HepG2 (cell line): Measurements from ENCODE around the gene VWA7. TPM values are rescaled to one million over a fixed set of nuclear protein-coding genes. Genes with fewer than 3 reads are reported as not detected.
A peak's percentile ranks its signal among the peaks of the same experiment; 100 is the strongest.

Experiments
- CEBPG ChIP-seq: IDR thresholded peaks from 2 replicates; pipeline ENCODE4 v1.6.1; 2016
- HDAC2 ChIP-seq: sonication (generic); formaldehyde crosslinking; IDR thresholded peaks from 2 replicates; pipeline ENCODE4 v1.4.0; 2020; ENCODE audit warnings: missing genetic modification reagents
- JUN ChIP-seq: sonication (generic); formaldehyde crosslinking; IDR thresholded peaks from 2 replicates; pipeline ENCODE4 v1.4.0; 2020; ENCODE audit warnings: mild to moderate bottlenecking, missing genetic modification reagents
- KMT2B ChIP-seq: IDR thresholded peaks from 2 replicates; pipeline ENCODE4 v1.6.1; 2016; ENCODE audit warnings: missing genetic modification reagents, missing compliant biosample characterization
- NONO ChIP-seq, 2 experiments: fragments of 450-650 bp in 1 of 2; sonication (generic) in 1 of 2; formaldehyde crosslinking in 1 of 2; IDR thresholded peaks in 1 of 2; conservative IDR thresholded peaks in 1 of 2; 2 replicates each; pipeline versions ENCODE4 v1.6.1 to v1.8.0; 2017 to 2022; ENCODE audit warnings: mild to moderate bottlenecking in 1 of 2, missing genetic modification reagents in 1 of 2, moderate library complexity in 1 of 2
- PLRG1 ChIP-seq: fragments of 450-650 bp; conservative IDR thresholded peaks from 2 replicates; pipeline ENCODE4 v1.6.1; 2016
- POLR2A ChIP-seq, 2 experiments: IDR thresholded peaks; 2 replicates each; pipeline ENCODE4 v1.6.1; 2011; ENCODE audit warnings: low read depth in 2 of 2, low read length in 2 of 2, mild to moderate bottlenecking in 1 of 2, moderate library complexity in 1 of 2; ENCODE audit not compliant: insufficient read depth in 1 of 2
- RBM22 ChIP-seq: fragments of 200-400 bp; formaldehyde crosslinking; optimal IDR thresholded peaks from 2 replicates; pipeline ENCODE3; 2017; ENCODE audit warnings: mild to moderate bottlenecking, low read length, moderate library complexity
- TGIF2 ChIP-seq: IDR thresholded peaks from 2 replicates; pipeline ENCODE4 v1.6.1; 2016; ENCODE audit warnings: control low read depth, missing compliant biosample characterization
- ZEB1 ChIP-seq: IDR thresholded peaks from 2 replicates; pipeline ENCODE4 v1.6.1; 2012; ENCODE audit warnings: mild to moderate bottlenecking, low read depth, inconsistent platforms; ENCODE audit not compliant: insufficient replicate concordance
- ZNF17 ChIP-seq: sonication (generic); formaldehyde crosslinking; IDR thresholded peaks from 2 replicates; pipeline ENCODE4 v1.5.0; 2020; ENCODE audit warnings: mild to moderate bottlenecking, missing genetic modification reagents
- ZNF781 ChIP-seq: sonication (generic); formaldehyde crosslinking; IDR thresholded peaks from 2 replicates; pipeline ENCODE4 v1.5.1; 2020; ENCODE audit warnings: borderline replicate concordance, mild to moderate bottlenecking, missing genetic modification reagents; ENCODE audit errors: not compliant biosample characterization
- polyA plus RNA-seq, 8 experiments: library from polyadenylated mRNA; depleted of rRNA in 3 of 8; stranded (reverse) in 7 of 8; unstranded in 1 of 8; fragments of >200 nt; fragmentation: Illumina TruSeq in 4 of 8; extraction: Trizol in 4 of 8; gene quantifications; 2 replicates each; pipeline versions ENCODE4 v1.2.1 to v1.2.3, GENCODE V29; 2011 to 2016; ENCODE audit warnings: low read depth in 4 of 8, missing spikeins in 1 of 8, mixed read lengths in 1 of 8; ENCODE audit not compliant: insufficient read depth in 1 of 8
- total RNA-seq, 5 experiments: library from RNA; depleted of rRNA; stranded (reverse); fragments of >200 nt; fragmentation: Illumina TruSeq; extraction: Trizol; gene quantifications; 2 replicates each; pipeline ENCODE4 v1.2.3, GENCODE V29; 2016; ENCODE audit warnings: low read depth in 1 of 5
- TF ChIP-seq, protein P1 (sequence below): IDR thresholded peaks from 2 replicates; pipeline ENCODE4 v1.4.0; 2020; ENCODE audit warnings: mild to moderate bottlenecking, missing genetic modification reagents
- TF ChIP-seq, protein P2 (sequence below), 2 experiments: fragments of 450-650 bp in 1 of 2; sonication (generic) in 1 of 2; formaldehyde crosslinking; IDR thresholded peaks; 2 replicates each; pipeline versions ENCODE4 v1.5.0 to v1.8.0; 2020 to 2022; ENCODE audit warnings: mild to moderate bottlenecking in 1 of 2, missing genetic modification reagents in 1 of 2
- TF ChIP-seq, protein P3 (sequence below): sonication (generic); formaldehyde crosslinking; IDR thresholded peaks from 2 replicates; pipeline ENCODE4 v1.5.0; 2020; ENCODE audit warnings: mild to moderate bottlenecking, missing genetic modification reagents, borderline replicate concordance
- TF ChIP-seq, protein P4 (sequence below): sonication (generic); formaldehyde crosslinking; IDR thresholded peaks from 2 replicates; pipeline ENCODE4 v1.5.0; 2020; ENCODE audit warnings: missing genetic modification reagents
- TF ChIP-seq, protein P5 (sequence below): sonication (generic); formaldehyde crosslinking; IDR thresholded peaks from 2 replicates; pipeline ENCODE4 v1.4.0; 2020; ENCODE audit warnings: missing genetic modification reagents

The VWA7 gene
- total and polyA plus RNA-seq, 2 of the 13 experiments (the other 11 are each of a cell fraction or from before 2014, with no cell fraction given), result 0.86 to 3.3 TPM

DNA sequence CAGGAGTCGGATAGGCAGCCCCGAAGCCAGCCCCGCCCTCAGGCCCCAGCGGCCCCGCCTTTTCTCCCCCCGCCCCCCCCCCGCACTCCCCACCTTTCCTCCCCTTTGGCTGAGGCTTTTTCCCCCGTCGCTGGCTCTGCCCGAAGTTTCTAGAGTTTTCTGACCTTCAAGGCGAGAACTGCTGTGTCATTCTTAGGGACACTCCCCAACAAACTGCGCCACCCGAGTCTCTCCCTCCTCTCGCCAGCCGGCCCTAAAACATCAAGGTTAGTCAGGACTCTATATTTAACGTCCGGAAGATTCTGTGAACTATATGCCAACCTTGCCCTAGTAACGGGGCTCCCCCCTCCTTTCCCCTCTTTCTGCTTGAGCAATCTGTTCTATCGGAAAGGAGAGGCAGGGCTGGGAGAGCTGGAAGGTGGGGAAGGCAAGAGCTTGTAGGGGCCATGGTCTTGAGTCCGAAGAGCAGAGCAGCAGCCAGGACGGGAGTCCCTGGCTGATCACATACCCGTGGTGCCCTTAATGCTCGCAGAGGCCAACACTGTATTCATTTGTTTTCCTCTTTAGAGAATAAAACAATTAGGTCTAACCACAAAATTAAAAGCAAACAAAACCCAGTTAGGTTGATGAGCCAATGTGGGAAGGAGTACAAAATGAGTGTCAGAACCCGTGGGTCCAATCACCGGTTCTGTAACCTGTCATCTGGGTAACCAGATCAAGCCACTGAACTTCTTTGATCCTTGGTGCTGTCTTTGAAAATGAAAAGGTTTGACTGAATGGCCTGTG is 45.1 kb upstream of the VWA7 start (continued):
- TF ChIP-seq POLR2A (IDR thresholded peaks at IDR 0.05; ENCODE audit: insufficient read depth in 1 of 2, low read depth in 2 of 2, low read length in 2 of 2) (peak in 1 of 2 experiments; percentile 33; a peak in 2 of 4 replicates), ZEB1 (no peak), KMT2B (CRISPR knock-in tag) (peak; percentile 10; the same call in 1 of the 2 replicates), ZNF781 (CRISPR knock-in tag) (peak; percentile 26), RBM22 (no peak), HDAC2 (CRISPR knock-in tag) (peak; percentile 11; the same call in 1 of the 2 replicates), TGIF2 (CRISPR knock-in tag) (peak; percentile 35; the same call in 1 of the 2 replicates), CEBPG (CRISPR knock-in tag) (peak; percentile 54), ZNF17 (CRISPR knock-in tag) (no peak), JUN (peak; percentile 43; the same call in 1 of the 2 replicates), PLRG1 (no peak), NONO (IDR thresholded peaks at IDR 0.05) (no peak), NONO (CRISPR knock-in tag; conservative IDR thresholded peaks at IDR 0.05) (peak; percentile 51; the same call in 1 of the 2 replicates)
- TF ChIP-seq, protein P1, sequence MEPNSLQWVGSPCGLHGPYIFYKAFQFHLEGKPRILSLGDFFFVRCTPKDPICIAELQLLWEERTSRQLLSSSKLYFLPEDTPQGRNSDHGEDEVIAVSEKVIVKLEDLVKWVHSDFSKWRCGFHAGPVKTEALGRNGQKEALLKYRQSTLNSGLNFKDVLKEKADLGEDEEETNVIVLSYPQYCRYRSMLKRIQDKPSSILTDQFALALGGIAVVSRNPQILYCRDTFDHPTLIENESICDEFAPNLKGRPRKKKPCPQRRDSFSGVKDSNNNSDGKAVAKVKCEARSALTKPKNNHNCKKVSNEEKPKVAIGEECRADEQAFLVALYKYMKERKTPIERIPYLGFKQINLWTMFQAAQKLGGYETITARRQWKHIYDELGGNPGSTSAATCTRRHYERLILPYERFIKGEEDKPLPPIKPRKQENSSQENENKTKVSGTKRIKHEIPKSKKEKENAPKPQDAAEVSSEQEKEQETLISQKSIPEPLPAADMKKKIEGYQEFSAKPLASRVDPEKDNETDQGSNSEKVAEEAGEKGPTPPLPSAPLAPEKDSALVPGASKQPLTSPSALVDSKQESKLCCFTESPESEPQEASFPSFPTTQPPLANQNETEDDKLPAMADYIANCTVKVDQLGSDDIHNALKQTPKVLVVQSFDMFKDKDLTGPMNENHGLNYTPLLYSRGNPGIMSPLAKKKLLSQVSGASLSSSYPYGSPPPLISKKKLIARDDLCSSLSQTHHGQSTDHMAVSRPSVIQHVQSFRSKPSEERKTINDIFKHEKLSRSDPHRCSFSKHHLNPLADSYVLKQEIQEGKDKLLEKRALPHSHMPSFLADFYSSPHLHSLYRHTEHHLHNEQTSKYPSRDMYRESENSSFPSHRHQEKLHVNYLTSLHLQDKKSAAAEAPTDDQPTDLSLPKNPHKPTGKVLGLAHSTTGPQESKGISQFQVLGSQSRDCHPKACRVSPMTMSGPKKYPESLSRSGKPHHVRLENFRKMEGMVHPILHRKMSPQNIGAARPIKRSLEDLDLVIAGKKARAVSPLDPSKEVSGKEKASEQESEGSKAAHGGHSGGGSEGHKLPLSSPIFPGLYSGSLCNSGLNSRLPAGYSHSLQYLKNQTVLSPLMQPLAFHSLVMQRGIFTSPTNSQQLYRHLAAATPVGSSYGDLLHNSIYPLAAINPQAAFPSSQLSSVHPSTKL, result peak; percentile 55; the same call in 1 of the 2 replicates
- TF ChIP-seq, protein P2, sequence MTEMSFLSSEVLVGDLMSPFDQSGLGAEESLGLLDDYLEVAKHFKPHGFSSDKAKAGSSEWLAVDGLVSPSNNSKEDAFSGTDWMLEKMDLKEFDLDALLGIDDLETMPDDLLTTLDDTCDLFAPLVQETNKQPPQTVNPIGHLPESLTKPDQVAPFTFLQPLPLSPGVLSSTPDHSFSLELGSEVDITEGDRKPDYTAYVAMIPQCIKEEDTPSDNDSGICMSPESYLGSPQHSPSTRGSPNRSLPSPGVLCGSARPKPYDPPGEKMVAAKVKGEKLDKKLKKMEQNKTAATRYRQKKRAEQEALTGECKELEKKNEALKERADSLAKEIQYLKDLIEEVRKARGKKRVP (CRISPR knock-in tag; IDR thresholded peaks at IDR 0.05), result no peak
- TF ChIP-seq, protein P3, sequence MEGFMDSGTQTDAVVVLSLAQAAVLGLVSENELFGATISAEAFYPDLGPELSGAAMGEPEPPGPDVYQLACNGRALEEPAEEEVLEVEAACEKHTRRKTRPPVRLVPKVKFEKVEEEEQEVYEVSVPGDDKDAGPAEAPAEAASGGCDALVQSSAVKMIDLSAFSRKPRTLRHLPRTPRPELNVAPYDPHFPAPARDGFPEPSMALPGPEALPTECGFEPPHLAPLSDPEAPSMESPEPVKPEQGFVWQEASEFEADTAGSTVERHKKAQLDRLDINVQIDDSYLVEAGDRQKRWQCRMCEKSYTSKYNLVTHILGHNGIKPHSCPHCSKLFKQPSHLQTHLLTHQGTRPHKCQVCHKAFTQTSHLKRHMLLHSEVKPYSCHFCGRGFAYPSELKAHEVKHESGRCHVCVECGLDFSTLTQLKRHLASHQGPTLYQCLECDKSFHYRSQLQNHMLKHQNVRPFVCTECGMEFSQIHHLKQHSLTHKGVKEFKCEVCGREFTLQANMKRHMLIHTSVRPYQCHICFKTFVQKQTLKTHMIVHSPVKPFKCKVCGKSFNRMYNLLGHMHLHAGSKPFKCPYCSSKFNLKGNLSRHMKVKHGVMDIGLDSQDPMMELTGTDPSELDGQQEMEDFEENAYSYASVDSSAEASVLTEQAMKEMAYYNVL (CRISPR knock-in tag), result peak; percentile 40; the same call in 1 of the 2 replicates
- TF ChIP-seq, protein P4, sequence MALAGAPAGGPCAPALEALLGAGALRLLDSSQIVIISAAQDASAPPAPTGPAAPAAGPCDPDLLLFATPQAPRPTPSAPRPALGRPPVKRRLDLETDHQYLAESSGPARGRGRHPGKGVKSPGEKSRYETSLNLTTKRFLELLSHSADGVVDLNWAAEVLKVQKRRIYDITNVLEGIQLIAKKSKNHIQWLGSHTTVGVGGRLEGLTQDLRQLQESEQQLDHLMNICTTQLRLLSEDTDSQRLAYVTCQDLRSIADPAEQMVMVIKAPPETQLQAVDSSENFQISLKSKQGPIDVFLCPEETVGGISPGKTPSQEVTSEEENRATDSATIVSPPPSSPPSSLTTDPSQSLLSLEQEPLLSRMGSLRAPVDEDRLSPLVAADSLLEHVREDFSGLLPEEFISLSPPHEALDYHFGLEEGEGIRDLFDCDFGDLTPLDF, result no peak
- TF ChIP-seq, protein P5, sequence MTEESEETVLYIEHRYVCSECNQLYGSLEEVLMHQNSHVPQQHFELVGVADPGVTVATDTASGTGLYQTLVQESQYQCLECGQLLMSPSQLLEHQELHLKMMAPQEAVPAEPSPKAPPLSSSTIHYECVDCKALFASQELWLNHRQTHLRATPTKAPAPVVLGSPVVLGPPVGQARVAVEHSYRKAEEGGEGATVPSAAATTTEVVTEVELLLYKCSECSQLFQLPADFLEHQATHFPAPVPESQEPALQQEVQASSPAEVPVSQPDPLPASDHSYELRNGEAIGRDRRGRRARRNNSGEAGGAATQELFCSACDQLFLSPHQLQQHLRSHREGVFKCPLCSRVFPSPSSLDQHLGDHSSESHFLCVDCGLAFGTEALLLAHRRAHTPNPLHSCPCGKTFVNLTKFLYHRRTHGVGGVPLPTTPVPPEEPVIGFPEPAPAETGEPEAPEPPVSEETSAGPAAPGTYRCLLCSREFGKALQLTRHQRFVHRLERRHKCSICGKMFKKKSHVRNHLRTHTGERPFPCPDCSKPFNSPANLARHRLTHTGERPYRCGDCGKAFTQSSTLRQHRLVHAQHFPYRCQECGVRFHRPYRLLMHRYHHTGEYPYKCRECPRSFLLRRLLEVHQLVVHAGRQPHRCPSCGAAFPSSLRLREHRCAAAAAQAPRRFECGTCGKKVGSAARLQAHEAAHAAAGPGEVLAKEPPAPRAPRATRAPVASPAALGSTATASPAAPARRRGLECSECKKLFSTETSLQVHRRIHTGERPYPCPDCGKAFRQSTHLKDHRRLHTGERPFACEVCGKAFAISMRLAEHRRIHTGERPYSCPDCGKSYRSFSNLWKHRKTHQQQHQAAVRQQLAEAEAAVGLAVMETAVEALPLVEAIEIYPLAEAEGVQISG (CRISPR knock-in tag), result 0 out of 2 replicates have a peak, but pooled peaks have one; percentile 15
